ENCODE data around the gene WDHD1. TPM values are rescaled to one million over a fixed set of nuclear protein-coding genes. Genes with fewer than 3 reads are reported as not detected.

The WDHD1 gene
- total and polyA plus RNA-seq, 9 donors, result 1.2 to 4.2 (median 2.5) TPM

- DNase-seq, result no peak
- WGBS, 3 donors, result 49 to 51% (median 50%) methylated on average over 2 of the region's 2 CpGs
- Histone ChIP-seq H3K4me3 (no peak overlapping the region), H3K27ac (no peak overlapping the region), H3K4me1 (ENCODE audit: insufficient read depth) (no peaks in the 10 kb centered on the region), H3K27me3 (no peaks in the 10 kb centered on the region), H3K36me3 (no peaks in the 10 kb centered on the region), H3K9me3 (no peaks in the 10 kb centered on the region)
- TF ChIP-seq EP300 (IDR thresholded peaks at IDR 0.05), result no peak
- no peak for TF ChIP-seq CTCF (IDR thresholded peaks at IDR 0.05)
- no peak for TF ChIP-seq POLR2A (IDR thresholded peaks at IDR 0.05)
- intact Hi-C loops (cut with DNase I), result no loop called here
Measured at GRCh38 chr14:54935100-54935499, 91.8 kb downstream of the WDHD1 start.

GRCh38 chr14:54933006-54933405 lies 93.9 kb downstream of the WDHD1 start:
- Histone ChIP-seq H3K27ac (no peak overlapping the region), H3K4me1 (ENCODE audit: insufficient read depth) (no peaks in the 10 kb centered on the region), H3K4me3 (no peak overlapping the region), H3K9me3 (no peaks in the 10 kb centered on the region), H3K36me3 (no peaks in the 10 kb centered on the region), H3K27me3 (no peaks in the 10 kb centered on the region)
- no peak for DNase-seq
- intact Hi-C loops (cut with DNase I), result no loop called here
- 66 to 84% (median 67%) methylated on average over 1 of the region's 1 CpG for WGBS, 3 donors
- TF ChIP-seq POLR2A (IDR thresholded peaks at IDR 0.05) (no peak), EP300 (IDR thresholded peaks at IDR 0.05) (no peak)

- no peaks in the 10 kb centered on the region for H3K9me3 ChIP-seq
- DNase-seq, result no peak
- H3K36me3 ChIP-seq, result no peaks in the 10 kb centered on the region
- H3K4me1 ChIP-seq (ENCODE audit: insufficient read depth), result no peaks in the 10 kb centered on the region
- H3K27ac ChIP-seq, result no peak overlapping the region
- H3K4me3 ChIP-seq, result no peak overlapping the region
- WGBS, 3 donors, result 93 to 96% (median 93%) methylated on average over 3 of the region's 3 CpGs
- no peak for TF ChIP-seq EP300 (IDR thresholded peaks at IDR 0.05)
- no peak for TF ChIP-seq POLR2A (IDR thresholded peaks at IDR 0.05)
- no peak for TF ChIP-seq CTCF (IDR thresholded peaks at IDR 0.05)
- H3K27me3 ChIP-seq, result no peaks in the 10 kb centered on the region
- intact Hi-C loops (cut with DNase I), result no loop called here
Measured at GRCh38 chr14:54931598-54932340, 95.1 kb downstream of the WDHD1 start.

- no peaks in the 10 kb centered on the region for H3K4me1 ChIP-seq (ENCODE audit: insufficient read depth)
Measured at GRCh38 chr14:54931101-54931500, 95.8 kb downstream of the WDHD1 start.

More at GRCh38 chr14:54931101-54931500, 95.8 kb downstream of the WDHD1 start:
- Histone ChIP-seq H3K4me3 (no peak overlapping the region), H3K36me3 (no peaks in the 10 kb centered on the region), H3K27me3 (no peaks in the 10 kb centered on the region), H3K27ac (no peak overlapping the region), H3K9me3 (no peaks in the 10 kb centered on the region)
- intact Hi-C loops (cut with DNase I), result no loop called here
- no peak for DNase-seq
- WGBS, 3 donors, result 94 to 99% (median 98%) methylated on average over 1 of the region's 1 CpG
- TF ChIP-seq POLR2A (IDR thresholded peaks at IDR 0.05), result no peak
- TF ChIP-seq CTCF (IDR thresholded peaks at IDR 0.05), result no peak
- no peak for TF ChIP-seq EP300 (IDR thresholded peaks at IDR 0.05)

All from ovary (tissue), 9 donors.